Effector CD8-positive, alpha-beta T cell (primary cell): Measurements from ENCODE around the gene NDFIP2.

Experiments
- DNase-seq: peaks from one replicate; lab custom pipeline; 2025; lab: John Stamatoyannopoulos, UW

The NDFIP2 gene

DNA sequence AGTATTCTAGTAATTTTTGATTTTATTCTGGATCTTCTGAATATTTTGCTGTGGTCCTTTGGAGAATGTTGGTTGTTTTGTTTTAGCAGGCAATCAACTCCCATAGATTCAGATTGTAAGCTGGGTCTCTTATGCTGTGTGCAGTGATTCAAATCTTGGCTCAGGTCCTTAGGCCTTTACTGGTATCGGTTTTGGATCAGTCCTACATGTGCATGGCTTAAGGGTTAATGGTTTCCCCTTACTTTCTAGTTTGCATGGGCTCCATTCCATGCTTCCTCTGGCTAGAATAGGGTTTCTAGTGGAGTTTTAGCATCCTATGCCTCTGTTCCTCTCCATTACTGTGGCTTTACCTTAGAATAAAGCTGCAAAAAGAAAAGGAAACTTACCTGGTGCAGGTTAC lies 16.1 kb downstream of the NDFIP2 start:
- DNase-seq, result no peak

- no peak for DNase-seq
These were observed 16.9 kb downstream of the NDFIP2 start for GRCh38 chr13:79497852-79498251.

- no peak for DNase-seq
These were observed 19.9 kb downstream of the NDFIP2 start for GRCh38 chr13:79500829-79501228.

DNA sequence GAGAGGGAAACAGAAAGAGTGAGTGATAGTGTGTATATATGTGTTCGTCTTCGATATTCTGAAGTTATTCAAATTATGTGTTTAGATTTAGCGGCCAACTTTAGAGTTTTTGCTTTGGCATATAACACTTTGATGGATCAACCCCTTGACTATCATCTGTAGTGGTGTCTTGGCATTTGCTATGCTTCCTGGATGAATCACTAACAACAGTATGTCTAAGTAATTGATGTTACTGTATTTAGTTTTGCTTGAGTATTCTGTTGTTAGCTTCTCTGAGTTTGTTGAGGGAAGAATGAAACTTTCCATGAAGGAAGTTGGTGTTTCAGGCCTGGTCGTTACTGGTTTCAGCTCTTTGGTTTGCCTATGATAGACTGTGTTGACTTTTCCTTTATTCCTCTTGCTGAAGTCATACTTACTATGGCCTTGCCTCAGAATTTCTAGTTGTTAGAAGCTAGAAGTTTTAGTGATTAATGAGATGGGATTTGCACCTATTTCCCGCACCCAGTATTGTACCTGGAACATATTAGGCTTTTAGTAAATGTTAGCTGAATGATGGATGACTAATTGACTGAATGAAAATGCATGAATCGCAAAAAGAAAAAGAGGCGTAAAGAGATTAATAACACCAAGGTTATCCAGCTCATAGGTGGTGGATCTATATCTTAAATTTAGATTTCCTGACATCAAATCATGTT lies 20.7 kb downstream of the NDFIP2 start:
- DNase-seq, result no peak

- no peak for DNase-seq
These were observed 22.0 kb downstream of the NDFIP2 start for GRCh38 chr13:79502859-79503468.

- no peak for DNase-seq
These were observed 22.6 kb downstream of the NDFIP2 start for GRCh38 chr13:79503473-79504017.

DNA sequence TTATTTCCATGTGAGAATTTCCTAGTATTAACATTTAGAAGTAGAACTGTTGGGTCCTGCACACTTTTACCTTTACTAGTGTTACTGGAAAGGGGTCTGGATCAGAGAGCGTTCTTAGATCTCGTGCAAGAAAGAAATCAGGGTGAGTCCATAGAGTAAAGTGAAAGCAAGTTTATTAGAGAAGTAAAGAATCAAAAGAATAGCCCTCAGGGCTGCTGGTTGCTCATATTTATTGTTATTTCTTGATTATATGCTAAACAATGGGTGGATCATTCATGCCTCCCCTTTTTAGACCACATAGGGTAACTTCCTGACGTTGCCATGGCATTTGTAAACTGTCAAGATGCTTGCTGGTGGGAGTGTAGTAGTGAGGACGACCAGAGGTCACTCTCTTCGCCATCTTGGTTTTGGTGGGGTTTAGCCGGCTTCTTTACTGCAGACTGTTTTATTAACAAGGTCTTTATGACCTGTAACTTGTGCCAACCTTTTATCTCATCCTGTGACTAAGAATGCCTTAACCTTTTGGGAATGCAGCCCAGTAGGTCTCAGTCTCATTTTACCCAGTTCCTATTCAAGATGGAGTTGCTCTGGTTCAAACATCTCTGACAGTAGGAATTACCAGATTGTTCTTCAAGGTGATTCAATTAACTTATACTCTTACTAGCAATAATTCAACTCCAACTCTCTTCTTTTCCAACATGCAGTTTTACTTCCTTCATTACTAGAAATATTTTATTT lies 27.4 kb downstream of the NDFIP2 start:
- DNase-seq, result no peak

DNA sequence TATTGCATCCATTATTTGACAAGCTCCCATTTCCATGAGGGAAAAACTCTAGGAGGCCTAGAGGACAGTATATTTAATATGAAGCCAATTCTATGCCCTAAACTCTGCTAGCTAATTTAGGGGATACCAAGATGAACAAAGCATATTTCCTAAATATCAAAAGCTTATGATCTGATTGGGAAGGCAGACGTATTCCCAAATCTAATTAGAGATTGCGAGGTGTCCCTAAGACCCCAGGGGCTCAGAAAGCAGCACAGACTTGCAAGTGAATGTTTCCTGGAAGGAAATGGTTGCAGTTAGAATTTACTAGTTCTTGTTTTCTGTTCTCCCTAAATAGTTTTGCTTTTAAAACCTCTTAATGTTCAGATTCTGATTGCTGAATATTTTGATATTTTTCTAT lies 30.7 kb downstream of the NDFIP2 start:
- no peak for DNase-seq

- no peak for DNase-seq
These were observed 32.0 kb downstream of the NDFIP2 start for GRCh38 chr13:79512950-79513349.

GRCh38 chr13:79516595-79516994 lies 35.6 kb downstream of the NDFIP2 start:
- DNase-seq, result no peak

GRCh38 chr13:79519255-79519654 lies 38.3 kb downstream of the NDFIP2 start:
- DNase-seq, result no peak

- DNase-seq, result no peak
These were observed 41.6 kb downstream of the NDFIP2 start for GRCh38 chr13:79522583-79522982.

DNA sequence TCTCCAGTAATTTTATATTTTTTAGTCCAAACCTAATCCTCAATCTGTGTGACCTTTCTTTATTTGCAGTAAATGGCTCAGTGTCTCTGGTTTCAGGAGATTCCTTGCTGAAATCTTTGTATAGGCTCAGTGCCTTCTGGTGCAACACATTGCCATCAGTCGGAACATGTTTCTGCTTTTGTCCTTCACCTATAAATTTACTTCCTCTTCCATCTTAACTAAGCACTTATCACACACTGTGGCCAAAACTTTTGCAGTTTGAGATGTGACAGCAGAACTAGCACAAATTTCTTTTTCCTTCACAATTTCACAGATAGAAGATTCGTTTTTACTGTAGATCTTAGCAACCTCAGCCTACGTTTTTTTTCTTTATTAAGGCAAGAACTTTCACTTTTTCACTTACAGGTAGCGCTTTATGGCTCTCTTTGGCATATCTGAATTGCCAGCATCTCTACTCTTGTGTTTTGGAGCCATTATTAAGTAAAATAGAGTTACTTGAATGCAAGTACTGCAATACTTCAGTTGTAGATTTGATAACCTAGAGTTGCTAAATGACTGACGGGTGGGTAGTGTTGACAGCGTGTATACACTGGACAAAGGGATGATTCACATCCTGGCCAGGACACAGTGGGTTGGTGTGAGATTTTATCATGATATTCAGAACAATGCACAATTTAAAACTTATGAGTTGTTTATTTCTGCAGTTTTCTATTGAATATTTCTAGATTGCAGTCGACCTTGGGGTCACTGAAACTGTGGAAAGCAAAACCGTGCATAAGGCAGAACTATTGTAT lies 44.3 kb downstream of the NDFIP2 start:
- no peak for DNase-seq

- no peak for DNase-seq
These were observed 46.7 kb downstream of the NDFIP2 start for GRCh38 chr13:79527698-79528097.

DNA sequence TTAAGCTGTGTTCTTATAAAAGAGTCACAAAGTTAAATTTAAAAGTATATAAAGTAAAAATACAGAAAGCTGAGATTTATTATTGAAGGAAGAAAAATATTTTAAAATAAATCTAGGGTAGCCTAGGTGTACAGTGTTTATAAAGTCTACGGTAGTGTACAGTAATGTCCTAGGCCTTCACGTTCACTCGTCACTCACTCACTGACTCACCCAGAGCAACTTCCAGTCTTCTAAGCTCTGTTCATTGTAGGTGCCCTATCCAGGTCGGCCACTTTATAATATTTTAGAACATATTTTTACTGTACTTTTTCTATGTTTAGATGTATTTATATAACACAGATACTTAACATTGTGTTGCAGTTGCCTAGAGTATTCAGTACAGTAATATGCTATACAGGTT lies 47.4 kb downstream of the NDFIP2 start:
- DNase-seq, result no peak

DNA sequence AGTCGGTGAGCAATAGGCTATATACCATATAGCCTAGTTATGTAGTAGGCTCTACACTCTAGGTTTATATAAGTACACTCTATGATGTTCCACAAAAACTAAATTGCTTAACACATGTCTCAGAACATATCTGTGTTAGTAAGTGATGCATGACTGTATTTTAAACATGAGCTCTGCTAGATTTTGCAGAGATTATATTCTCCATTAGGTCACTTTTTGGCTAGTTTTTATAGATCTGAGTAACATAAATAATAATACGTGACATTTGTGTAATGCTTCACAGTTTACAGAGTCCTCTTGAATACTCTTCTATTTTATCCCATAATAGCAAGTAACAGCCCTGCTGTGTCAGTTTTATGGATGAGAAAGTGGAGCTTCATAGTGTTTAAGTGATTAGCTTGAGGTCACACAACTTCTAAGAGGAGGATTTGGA lies 47.8 kb downstream of the NDFIP2 start:
- no peak for DNase-seq

DNA sequence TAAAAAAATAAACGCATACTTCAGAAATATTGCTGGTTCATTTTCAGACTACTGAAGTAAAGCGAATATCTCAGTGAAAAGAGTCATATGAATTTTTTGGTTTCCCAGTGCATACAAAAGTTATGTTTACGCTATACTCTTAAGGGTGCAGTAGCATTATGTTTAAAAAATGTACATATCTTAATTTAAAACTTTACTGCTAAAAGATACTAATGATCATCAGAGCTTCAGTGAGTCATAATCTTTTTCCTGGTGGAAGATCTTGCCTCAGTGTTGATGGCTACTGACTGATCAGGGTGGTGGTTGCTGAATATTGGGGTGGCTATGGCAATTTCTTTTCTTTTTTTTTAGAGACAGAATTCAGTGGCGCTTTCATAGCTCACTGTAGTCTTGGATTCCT lies 48.9 kb downstream of the NDFIP2 start:
- no peak for DNase-seq

DNA sequence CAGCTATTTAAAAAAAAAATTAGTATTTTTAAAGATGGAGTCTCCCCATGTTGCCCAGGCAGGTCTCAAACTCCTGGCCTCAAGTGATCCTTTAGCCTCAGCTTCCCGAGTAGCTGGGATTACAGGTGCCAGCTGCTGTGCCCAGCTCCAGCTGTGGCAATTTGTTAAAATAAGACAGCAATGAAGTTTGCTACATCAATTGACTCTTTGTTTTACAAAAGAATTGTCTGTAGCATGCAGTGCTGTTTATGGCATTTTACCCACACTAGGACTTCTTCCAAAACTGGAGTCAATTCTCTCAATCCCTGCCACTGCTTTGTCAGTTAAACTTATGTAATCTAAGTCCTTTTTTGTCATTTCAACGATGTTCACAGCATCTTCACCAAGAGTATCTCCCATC lies 49.3 kb downstream of the NDFIP2 start:
- no peak for DNase-seq

GRCh38 chr13:79531542-79532254 lies 50.7 kb downstream of the NDFIP2 start:
- DNase-seq, result no peak

- no peak for DNase-seq
These were observed 51.6 kb downstream of the NDFIP2 start for GRCh38 chr13:79532576-79532975.

DNA sequence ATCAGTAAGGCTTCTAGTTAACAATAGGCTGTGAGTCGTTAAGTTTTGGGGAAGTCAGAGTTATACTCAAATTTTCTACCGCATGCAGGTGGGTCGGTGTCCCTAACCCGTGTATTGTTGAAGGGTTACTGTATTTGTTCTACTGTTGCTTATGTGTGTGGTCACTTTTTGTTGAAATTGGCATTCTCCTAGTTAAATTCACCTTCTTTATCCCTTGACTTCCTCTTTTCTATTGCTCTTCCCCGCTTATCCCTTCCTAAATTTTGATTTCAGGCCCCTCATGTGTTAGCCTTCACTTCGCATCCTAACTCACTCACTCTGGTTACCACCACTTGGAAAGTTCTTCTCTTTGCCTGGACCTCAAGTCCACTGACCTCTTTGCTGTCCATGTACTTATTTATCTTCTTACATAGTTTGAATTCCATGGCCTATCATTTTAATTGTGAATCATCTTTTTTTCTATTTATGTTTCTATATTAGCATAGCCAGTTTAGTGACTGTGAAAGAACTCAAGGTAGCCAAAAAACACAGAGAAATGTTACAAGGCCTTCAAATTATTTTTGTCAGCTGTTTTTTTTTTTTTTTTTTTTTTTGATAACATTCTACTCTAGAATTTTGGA lies 52.9 kb downstream of the NDFIP2 start:
- DNase-seq, result no peak
